Embryonic facial prominence (tissue), 1 donor: ENCODE results near the gene STON2.
"Not testable (repeated sequence)": the region's sequence is repeated elsewhere in the genome, so short reads cannot be mapped to it uniquely, and the experiment has no call there.

Experiments used
- DNase-seq: peaks from one replicate; pipeline ENCODE4 v3.0.0-alpha.2; 2016; ENCODE audit errors: extremely low spot score

STON2 gene

DNA sequence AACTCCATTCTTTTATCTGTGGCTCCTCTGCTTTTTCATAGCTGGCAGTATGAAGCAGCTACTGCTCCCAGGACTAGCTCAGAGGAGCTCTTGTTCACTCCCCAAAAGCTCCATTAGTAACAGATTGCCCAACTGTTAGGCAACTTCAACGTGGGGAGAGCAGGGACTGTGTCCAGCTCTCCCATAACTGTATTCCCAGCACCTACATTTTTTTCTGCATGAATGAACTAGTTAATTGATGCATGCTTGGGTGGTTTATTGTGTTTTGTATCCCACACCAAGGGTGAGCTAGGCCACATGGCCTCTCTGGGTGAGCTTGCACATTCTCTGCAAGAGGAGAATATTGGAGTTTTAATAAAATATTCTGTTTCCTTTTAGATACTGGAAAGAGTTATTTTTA lies 15.2 kb downstream of the STON2 start:
- no peak for DNase-seq

DNA sequence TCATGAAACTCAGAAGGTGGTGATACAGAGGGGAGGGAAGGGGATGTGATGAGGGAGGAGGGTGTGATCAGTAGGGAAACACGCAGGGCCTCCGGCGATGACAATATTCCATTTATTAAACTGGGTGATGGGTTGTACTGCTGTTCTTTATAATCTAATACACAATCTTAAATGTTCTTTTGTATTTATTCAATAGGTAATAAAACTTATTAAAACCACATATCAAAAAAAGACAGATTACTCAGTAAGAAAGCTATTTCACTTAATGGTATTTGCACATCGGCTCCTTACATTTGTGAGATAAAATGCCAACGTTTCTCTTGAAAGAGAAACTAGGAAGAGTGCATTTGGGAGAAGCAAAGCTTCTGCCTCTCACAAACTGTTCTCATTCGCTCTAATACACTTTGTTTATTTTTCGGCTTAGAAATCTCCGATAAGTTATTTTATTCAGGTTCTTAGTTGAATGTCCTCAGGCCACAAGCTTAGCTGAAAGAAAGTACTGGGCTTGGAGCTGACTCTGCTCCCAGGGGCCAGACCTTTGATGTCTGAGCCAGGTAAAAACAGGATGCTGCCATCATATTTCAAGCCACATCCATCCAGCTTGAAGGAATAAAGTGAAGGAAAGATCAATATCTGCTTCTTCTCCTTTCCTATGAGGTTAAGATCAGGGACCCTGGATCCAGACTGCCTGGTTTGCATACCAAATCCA lies 17.5 kb downstream of the STON2 start:
- no peak for DNase-seq

DNA sequence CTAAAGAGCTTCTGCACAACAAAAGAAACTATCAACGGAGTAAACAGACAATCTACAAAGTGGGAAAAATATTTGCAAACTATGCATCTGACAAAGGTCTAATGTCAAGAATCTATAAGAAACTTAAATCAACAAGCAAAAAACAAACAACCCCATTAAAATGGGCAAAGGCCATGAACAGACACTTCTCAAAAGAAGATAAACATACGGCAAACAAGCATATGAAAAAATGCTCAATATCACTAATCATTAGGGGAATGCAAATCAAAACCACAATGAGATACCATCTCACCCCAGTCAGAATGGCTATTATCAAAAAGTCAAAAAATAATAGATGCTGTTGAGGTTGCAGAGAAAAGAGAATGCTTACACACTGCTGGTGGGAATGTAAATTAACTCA lies 20.1 kb downstream of the STON2 start:
- not testable (repeated sequence) for DNase-seq

DNA sequence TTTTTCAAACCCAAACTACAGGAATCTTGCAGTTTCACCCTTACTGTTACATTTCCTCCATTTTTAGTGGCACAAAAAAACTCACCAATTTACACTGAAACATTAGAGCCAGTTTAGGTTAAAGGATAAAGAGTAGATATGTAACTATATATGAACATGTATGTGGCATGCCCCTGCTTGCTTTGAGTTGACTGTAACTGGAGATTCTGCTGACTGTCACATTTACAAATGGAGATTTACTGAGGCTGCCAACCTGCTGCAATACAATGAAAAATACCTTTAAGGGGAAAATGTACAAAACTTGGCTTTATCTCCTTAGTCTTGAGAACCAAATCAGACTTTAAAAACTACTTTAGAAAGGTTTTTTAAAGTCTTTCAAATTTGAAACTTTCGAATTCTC lies 28.3 kb downstream of the STON2 start:
- DNase-seq, result no peak

DNA sequence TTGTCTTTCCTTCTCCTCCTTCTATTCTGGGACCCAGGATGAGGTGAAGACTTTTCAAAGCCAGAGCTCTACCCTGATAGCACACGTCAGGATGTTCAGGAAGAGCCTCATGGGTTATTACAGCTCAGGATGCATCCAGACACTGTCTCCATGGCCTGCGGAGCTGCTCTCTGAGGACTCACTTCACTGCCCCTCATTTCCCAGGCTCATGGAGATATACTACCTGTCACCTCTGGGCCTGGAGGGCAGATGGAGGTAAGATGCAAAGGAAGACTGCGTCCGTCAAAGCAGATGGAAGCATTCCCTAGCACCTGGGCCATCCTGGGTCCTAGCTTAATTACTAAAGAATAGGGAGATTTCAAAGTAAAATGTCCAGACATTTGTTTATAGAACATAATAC lies 32.6 kb downstream of the STON2 start:
- no peak for DNase-seq

DNA sequence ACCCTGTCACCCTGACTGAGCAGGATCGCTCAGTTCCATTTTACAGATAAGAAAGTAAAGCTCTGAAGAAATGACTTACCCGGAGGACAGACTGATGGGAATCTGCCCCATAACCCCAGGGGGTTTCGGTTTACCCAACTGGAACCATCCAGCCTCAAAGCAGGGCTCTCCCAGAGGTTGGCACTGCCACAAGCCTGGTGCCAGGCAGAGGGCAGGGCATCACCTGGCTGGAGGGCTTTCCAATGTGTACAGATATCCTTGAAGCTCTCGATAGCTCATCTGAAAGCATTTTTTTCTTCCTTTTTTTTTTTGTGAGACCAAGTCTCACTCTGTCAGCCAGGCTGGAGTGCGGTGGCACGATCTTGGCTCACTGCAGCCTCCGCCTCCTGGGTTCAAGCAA lies 33.2 kb downstream of the STON2 start:
- DNase-seq, result no peak

DNA sequence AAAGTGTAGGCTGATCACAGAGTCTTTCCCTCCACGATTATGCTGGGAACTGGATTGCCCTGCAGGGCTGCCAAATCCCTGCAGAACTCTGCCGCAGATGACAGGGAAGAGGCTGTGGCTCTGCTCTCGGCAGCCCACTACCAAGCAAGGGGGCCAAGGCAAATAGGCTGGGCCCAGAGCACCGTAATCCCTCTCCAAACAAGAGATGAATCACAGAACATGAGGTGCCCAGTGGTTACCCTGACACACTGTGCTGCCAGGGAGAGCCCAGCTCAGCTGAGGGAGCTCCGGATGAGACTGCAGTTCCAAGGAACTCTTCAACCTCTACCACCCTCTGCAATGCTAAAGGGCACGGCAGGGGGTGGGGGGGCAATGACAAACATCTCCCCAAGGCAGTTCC lies 33.9 kb downstream of the STON2 start:
- no peak for DNase-seq

DNA sequence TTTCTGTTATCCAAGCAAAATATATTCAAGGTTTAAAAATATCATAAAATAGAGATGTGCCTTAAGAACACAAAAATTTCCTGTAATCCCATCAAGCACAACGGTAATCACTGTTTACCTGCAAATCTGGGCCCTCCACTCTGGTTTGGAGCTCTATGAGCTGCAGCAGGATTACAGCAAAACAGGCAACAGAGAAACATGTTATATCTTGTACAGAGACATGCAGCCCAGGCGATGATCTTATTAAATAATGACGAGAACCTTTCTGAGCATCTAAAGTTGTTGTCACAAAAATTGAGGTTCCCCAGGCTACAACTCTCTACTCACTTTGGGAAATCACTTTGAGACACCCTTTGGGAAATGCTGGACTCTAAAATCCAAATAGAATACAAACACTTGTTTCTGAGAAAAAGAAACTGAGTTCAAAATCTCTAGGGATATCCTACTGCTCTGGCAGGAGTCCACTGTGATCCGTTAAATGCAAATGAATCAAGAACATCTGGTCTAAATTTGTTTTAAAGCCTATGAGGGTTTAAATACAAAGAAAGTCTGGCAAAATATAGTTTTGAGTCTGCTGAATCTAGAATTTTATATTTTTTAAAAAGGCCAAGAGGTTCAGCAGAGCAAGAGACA lies 36.3 kb downstream of the STON2 start:
- DNase-seq, result no peak

DNA sequence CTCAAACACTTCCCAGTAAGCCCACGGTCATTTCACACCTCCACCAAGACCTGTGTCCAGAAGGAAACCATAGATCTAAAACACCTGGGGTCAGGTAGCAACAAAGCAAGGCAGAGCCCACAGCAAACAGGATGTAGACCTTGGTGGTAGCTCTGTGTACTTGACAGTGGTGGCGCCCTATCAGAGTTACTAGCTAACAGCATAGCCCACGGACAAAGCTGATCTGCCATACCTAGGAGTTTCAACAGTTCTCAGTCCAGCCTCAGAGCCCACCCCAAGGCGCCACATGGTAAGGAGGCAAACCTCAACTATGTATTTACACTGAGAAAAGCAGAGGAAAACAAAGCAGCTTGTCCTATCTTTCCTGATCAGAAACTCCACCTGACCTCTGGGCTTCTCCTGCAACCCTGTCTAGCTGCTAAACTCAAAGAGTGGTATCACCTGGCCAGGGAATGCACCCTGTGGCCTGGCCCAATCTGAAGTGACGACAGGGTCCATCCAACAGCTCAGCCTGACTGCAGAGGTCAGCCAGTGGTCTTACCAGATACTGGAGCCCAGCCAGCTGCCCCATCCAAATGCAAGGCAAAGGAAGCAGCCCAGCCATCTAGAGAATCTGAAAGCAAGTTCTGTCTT lies 46.3 kb downstream of the STON2 start:
- no peak for DNase-seq

DNA sequence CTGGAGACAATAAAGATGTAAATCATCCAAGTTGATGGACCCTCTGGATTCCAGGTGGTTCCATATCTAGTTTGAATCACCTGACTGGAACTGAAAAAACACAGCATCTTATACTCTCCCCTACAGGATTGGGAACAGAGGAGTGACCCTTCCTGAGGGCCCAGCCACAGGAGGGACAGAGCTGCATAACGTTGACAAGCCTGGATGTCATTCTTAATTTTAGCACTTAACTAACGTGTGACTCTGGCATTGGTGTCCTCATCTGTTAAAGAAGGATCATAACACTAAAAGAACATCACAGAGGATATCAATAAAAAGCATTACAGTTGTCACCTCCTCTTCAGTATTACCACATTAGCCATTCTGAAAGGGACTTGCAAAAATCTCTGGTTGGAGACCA lies 47.7 kb downstream of the STON2 start:
- no peak for DNase-seq

DNA sequence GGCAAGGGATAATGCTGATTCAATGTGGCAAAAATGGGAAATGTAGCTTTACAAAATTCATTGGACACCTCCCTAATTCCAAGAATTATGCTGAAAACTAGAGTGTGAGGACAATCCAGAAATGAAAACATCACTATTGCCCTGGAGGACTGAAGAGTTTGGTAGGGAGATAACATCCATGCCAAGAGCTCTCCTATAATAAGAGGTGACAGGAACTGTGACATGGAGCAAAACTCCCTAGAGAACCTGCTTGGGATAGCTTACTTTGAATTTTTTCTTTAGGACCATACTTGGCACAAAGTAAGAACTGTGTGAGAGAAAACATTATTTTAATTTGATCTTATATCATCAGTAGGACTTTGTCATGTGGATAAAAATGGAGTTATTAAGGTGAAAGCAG lies 48.9 kb downstream of the STON2 start:
- no peak for DNase-seq

DNA sequence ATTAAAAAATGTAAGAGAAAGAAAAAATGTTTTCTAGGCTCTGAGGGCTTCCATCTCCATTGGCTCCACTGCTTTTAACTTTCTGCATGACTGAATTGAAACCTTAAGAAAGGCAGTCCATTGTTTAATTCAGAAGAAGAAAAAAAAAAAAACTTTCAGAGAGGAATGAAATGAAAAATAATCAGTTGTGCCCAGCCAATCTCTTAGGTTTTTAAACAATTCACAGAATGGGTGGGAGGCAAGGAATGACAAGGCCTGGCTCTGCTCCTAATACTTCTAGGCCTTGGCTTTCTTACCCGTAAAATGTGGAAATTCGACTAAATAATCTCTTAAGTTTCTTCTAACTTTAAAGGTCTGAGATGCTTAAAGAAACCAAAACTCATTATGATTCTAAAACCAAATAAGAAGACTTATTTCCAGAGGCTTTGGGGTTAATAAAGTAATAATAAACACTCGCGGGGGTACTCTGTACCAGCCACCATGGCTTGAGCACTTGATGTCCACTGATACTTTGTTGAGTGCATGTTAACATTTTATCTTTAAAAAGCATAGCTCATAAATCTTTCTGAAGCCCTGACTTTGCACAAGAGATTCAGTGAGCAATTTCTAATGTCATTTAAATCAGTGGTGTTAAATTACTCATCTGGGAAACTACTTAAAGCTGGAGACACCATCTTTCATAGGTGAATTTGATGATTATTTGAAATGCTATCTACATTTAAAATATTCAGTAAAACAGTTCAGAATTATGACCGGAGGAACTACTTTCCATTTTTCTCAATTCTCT lies 49.6 kb downstream of the STON2 start:
- DNase-seq, result no peak

DNA sequence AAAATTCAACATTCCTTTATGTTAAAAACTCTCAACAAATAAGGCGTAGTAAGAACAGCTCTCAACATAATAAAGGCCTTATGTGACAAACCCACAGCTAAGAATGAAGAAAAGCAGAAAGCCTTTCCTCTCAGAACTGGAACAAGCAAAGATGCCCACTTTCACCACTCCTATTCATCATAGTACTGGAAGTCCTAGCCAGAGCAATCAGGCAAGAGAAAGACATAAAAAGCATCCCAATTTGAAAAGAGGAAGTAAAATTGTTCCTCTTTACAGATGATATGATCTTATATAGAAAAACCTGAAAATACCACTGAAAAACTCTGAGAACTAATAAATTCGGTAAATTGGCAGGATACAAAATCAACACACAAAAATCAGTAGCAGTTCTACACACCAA lies 52.1 kb downstream of the STON2 start:
- DNase-seq, result no peak

DNA sequence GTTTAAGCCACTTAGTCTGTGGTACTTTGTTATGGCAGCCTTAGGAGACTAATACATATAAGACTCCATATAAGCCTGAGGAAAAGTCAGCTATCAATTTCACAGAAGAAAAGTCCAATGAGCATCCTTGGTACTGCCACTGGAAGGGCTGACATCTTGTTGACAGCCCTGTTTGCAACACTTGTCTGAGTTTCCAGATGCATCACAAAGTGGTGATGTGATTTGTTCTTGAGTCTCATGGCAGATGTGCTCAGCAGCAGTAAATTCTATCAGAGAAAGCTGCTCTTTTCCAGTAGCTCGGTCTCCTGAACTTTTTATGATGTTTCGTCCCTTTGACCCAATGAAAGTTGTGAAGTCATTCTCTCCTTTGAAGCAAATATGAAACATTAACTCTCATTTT lies 54.3 kb downstream of the STON2 start:
- DNase-seq, result no peak

DNA sequence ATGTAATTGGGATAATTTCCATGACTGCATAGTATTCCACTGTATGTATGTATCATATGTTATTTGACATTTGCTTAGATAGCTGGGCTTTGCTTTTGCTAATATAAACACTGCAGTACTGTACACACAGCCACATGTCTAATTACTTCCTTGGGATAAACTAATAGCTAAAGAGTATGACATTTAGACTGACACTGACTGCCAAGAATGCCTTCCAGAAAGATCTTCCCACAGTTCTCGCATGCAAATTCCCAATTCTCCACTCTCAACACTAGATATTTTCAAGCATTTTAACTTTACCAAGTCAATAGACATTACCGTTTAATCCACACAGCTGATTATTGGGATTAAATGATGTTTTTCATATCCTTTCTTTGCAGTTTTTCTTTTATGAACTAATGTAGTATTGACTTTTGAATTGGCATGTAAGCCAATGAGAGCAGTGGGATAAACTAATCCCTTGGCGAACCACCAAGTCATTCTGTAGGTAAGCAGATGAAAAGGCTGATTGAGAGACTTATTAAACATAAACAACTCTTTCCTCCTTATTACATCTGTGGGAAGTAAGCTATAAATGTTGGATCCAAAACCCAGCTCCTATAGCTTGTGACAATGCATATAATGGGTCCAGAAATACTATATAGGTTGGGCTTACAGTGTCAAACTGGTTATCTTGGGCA lies 55.5 kb downstream of the STON2 start:
- no peak for DNase-seq

DNA sequence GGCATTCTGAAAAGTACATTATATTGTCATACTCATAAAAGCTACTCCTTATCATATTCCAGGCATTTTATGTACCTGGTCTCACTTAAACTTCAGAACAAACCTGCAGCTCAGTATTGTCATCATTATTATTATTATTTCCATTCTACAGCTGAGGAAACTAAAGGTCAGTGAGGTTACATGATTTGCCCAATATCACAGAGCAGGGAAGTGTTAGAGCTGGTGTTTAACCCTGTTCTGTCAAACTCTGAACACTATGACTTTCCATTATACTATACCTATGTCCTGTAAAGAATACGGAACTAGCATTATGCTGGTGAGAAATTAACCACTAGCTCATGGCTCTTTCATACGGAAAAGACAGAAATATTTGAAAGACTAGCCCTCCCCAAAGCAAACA lies 56.4 kb downstream of the STON2 start:
- DNase-seq, result no peak

DNA sequence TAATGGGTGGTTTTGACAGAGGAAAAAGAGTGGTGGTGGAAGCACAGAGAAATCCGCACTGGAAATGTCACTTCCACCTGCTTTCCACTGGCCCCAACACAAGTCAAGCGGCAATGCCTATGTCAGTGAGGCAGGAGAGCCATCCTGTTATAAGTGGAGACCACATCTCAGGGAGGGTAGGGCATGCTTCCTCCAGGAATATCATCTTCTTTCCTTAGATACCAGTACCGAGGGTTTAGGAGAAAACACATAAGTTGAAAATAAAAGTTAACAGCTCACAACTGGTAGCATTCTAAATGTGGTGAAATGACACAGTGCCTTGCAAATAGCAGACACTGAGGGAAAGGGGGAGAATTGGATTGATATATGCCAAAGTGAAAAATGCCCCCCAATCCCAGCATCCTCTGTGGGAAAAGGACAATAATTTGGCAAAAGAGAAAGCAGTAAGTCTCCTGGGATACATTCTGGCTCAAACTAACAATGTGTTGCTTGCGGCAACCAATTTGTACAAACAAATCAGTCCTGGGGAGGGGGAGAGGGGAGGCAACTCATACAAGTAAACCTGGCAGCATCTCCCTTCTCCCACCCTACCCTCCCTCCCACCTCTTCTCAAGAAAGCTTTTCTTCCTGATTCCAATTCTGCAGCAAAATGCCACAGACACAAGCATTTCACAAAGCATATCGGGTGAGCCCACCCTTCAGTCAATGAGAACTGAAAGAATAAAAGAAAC lies 57.1 kb downstream of the STON2 start:
- no peak for DNase-seq

DNA sequence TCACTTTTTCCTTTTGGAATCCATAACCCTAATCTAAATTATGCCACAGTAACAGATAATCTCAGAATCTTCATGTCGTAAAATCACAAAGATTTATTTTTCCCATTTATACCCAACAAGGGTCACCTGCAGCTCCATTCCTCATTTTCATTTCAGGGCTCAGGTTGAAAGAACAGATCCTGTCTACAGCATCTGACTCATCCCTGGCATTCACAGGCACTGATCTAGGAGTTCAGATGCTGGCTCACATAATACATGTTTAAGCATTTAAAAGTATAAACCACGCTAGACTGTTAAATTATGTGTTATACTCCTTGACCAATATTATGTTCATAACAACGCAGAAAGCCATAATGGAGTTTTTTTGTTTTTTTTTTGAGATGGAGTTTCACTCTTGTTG lies 58.3 kb downstream of the STON2 start:
- no peak for DNase-seq

DNA sequence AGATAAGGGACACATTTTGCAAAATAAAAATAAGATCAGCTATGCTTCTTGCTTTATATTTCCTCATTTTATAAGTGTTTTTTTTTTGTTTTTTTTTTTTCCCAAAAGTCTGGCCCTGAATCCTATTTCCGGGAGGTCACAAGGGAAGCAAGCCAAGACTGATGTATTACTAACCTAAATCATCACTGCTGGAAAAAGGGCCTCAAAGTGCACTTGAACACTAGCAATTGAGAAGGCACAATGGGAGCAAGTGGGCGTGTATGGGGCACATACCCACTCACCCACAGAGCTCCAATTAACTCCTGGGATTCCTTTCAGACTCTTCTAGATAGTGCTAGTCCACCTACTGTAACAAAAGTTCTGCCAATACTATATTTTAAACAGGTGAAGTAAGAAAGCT lies 58.8 kb downstream of the STON2 start:
- no peak for DNase-seq

DNA sequence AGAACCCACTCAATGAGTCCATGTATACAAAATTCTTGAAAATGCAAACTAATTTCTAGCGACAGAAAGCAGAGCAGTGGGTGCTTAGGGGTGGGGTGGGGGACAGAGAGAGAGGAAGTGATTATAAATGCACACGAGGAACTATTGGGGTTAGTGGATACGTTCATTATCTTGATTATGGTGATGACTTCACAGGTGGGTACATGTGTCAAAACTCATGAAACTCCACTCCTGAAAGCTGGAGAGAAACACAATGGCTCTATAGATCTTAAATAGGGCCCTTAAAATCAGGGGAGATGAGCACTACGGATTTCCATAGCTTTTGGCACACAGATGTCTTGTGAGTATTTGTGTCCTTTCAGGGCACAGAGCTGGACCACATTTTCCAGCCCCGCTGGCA lies 59.9 kb downstream of the STON2 start:
- no peak for DNase-seq

DNA sequence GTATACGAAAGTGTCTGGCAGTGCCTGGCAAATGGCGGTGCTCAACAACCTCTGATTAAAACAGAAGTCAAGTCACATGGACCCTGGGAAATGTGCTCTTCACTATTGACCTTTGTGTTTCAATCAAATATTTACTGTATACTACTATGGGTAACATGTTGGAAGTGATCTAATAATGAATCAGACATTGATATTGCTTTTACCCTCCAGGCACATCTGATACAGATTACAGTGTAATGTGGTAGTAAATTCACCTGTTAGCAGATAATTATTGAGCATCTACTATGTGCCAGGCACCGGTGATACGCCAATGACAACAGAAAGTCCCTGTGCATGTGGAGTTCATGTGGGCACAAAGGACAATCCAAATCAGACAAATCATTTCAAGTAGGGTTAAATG lies 63.1 kb downstream of the STON2 start:
- DNase-seq, result no peak
